ENCODE data around the gene GPR137.

The GPR137 gene

DNA sequence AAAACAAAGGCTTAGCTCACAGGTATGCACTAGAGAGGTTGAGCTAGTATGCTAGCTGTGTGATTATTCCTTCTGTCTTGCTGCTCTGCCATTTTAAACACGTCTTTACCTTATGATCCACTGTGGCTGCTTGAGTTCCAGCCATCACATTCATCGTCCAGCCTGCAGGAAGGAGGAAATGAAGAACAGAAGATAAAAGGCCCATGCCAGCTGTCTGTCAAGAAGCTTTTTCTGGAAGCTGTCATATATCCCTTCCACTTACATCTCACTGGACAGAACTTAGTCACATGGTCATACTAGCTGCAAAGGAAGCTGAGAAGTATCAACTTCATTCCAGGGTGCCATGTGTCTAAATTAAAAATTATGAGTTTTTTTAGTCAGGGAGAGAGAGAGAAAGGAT is 41.7 kb downstream of the GPR137 start:
- TF ChIP-seq CTCF (IDR thresholded peaks at IDR 0.05; ENCODE audit: control extremely low read depth, extremely low read depth, low read depth, missing control alignments), result no peak
- ChIA-PET CTCF (interaction anchor here (1.0 to 1.5 kb wide), 2 partner anchors 10 to 28 kb away, joined by 3 to 4 read pairs; partner anchors contain the start of gene PRDX5), POLR2A (interaction anchor here (1.8 kb wide), 1 partner anchor 10 kb away, joined by 5 read pairs; the partner anchor contains the start of genes PRDX5 and TRMT112)
- DNase-seq (ENCODE audit: extremely low spot score), result no peak

- TF ChIP-seq CTCF (IDR thresholded peaks at IDR 0.05; ENCODE audit: control extremely low read depth, extremely low read depth, low read depth, missing control alignments), result no peak
- DNase-seq (ENCODE audit: extremely low spot score), result no peak
- CTCF ChIA-PET, result interaction anchor here (1.0 to 1.5 kb wide), 2 partner anchors 10 to 27 kb away, joined by 3 to 4 read pairs; partner anchors contain the start of gene PRDX5
- POLR2A ChIA-PET, result interaction anchor here (1.8 kb wide), 1 partner anchor 10 kb away, joined by 5 read pairs; the partner anchor contains the start of genes PRDX5 and TRMT112
Measured at GRCh38 chr11:64327993-64328392, 42.3 kb downstream of the GPR137 start.

GRCh38 chr11:64330888-64331287 is 45.2 kb downstream of the GPR137 start:
- no peak for TF ChIP-seq CTCF (IDR thresholded peaks at IDR 0.05; ENCODE audit: control extremely low read depth, extremely low read depth, low read depth, missing control alignments)
- ChIA-PET CTCF (interaction anchor here (0.8 to 4.2 kb wide), 15 partner anchors 8 to 634 kb away, joined by 3 to 71 read pairs (median 9); partner anchors contain the start of genes CATSPERZ, CCDC88B, ESRRA and FERMT3), POLR2A (interaction anchor here (1.5 to 2.0 kb wide), 2 partner anchors 9 to 13 kb away, joined by 4 to 18 read pairs; partner anchors contain the start of genes CCDC88B, PRDX5 and TRMT112)
- DNase-seq (ENCODE audit: extremely low spot score), result no peak

DNA sequence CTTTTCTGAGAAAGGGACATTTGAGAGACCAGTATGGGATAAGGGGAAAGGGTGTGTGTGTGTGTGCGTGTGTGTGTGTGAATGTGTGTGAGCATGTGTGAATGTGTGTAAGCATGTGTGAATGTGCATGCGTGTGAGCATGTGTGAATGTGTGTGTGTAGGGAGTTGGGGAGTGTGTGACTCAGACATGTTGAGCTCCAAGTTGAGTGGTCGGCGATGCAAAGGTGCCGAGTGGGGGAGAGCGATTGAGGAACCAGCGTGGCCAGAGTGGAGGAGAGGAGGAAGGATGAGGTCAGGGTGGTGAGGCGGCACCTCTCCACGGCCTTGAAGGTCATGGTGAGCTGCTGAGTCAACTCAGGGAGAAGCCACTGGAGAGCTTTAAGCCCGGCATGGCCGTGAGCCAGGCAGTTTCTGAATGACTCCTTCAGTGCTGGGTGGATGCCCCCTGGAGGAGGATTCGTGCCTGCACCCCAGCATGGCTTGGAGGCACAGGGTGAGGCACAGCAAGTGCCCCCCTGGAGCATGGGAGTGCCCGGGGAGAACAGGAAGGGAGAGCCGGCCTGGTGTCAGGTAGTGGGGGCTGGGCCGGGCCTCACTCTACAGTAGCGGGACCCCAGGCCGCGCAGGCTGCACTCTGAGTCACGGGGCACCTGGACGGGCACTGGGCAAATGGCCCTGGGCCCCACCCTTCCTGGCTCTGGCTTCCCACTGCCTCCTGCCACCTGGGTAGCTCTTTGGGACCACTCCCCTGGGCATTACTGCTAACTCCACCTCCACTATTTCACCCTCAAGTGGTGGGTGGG is 46.1 kb downstream of the GPR137 start:
- ChIA-PET CTCF (interaction anchor here (0.7 to 4.2 kb wide), 25 partner anchors 9 to 633 kb away, joined by 3 to 71 read pairs (median 4); partner anchors contain the start of genes CATSPERZ, CCDC88B, ESRRA and FERMT3), POLR2A (interaction anchor here (0.6 to 2.0 kb wide), 4 partner anchors 8 to 146 kb away, joined by 3 to 18 read pairs (median 5); partner anchors contain the start of genes CCDC88B, PRDX5, STIP1 and TRMT112)
- TF ChIP-seq CTCF (IDR thresholded peaks at IDR 0.05; ENCODE audit: control extremely low read depth, extremely low read depth, low read depth, missing control alignments), result peak; percentile 56
- DNase-seq (ENCODE audit: extremely low spot score), result peak; percentile 79

GRCh38 chr11:64333556-64333955 is 47.9 kb downstream of the GPR137 start:
- DNase-seq (ENCODE audit: extremely low spot score), result no peak
- CTCF ChIA-PET, result interaction anchor here (0.9 to 4.2 kb wide), 6 partner anchors 8 to 129 kb away, joined by 3 to 71 read pairs (median 32); partner anchors contain the start of genes CCDC88B, ESRRA, PRDX5 and TRMT112
- TF ChIP-seq CTCF (IDR thresholded peaks at IDR 0.05; ENCODE audit: control extremely low read depth, extremely low read depth, low read depth, missing control alignments), result no peak
- POLR2A ChIA-PET, result no interaction called here
